GM12878 (cell line): ENCODE results near the gene FANCG. TPM values are rescaled to one million over a fixed set of nuclear protein-coding genes. Genes with fewer than 3 reads are reported as not detected.

Experiments used
- ATAC-seq: fragments of 200-7000 bp; cut with Tn5 transposase; 3 replicates; pipeline ENCODE4 v1.9.1; 2020; ENCODE audit warnings: mild to moderate bottlenecking, moderate library complexity
- BruUV-seq: library from RNA; stranded (reverse); fragments of 400-500 nt; replicated peaks from 2 replicates; lab custom pipeline; 2021; lab: Mats Ljungman, UMichigan
- CTCF ChIA-PET: fragments of 300-600 bp; sonication (Branson Sonifier 250); formaldehyde crosslinking; extraction: SDS; loops from one replicate; lab custom pipeline; 2021; ENCODE audit warnings: inconsistent platforms; lab: Yijun Ruan, JAX
- POLR2A ChIA-PET: fragments of 350-600 bp; formaldehyde crosslinking; extraction: SDS; loops from one replicate; lab custom pipeline; 2021; ENCODE audit warnings: inconsistent platforms; lab: Charles Lee
- RAD21 ChIA-PET: fragments of 300-600 bp; sonication (Branson Sonifier 250); formaldehyde crosslinking; loops from one replicate; lab custom pipeline; 2023; ENCODE audit warnings: antibody characterized with exemption; ENCODE audit not compliant: unreplicated experiment; lab: Charles Lee
- SMC1A ChIA-PET: fragments of 300-600 bp; sonication (Branson Sonifier 250); formaldehyde crosslinking; loops from one replicate; lab custom pipeline; 2023; ENCODE audit not compliant: unreplicated experiment, uncharacterized antibody; lab: Charles Lee
- DNase-seq: peaks from one replicate; pipeline ENCODE4 v3.0.0-alpha.2; 2011; ENCODE audit warnings: low read depth, low spot score
- FAIRE-seq: peaks from 3 replicates; lab custom pipeline; 2011; peaks lifted over from hg19 to GRCh38; lab: Jason Lieb, UNC
- H2AFZ ChIP-seq: 2 replicates; pipeline ENCODE4 v1.6.0; 2011; ENCODE audit warnings: low read depth, low read length, control low read depth; ENCODE audit not compliant: control insufficient read depth
- H3K27ac ChIP-seq: 2 replicates; pipeline ENCODE4 v1.5.1; 2011; ENCODE audit warnings: control low read depth; ENCODE audit not compliant: control insufficient read depth, insufficient read depth
- H3K27me3 ChIP-seq, 2 experiments: replicated peaks in 1 of 2; 2 replicates each; pipeline versions ENCODE4 v1.6.0 to v1.6.1; 2011; ENCODE audit warnings: low read length in 1 of 2; ENCODE audit not compliant: control insufficient read depth in 2 of 2, insufficient read depth in 2 of 2
- H3K36me3 ChIP-seq, 2 experiments: 2 replicates each; pipeline ENCODE4 v1.5.1; 2011; ENCODE audit warnings: low read length in 1 of 2; ENCODE audit not compliant: control insufficient read depth in 2 of 2, insufficient read depth in 2 of 2
- H3K4me1 ChIP-seq: 2 replicates; pipeline ENCODE4 v1.6.1; 2011; ENCODE audit warnings: mild to moderate bottlenecking, low read length, moderate library complexity, mixed read lengths; ENCODE audit not compliant: control insufficient read depth, insufficient read depth
- H3K4me2 ChIP-seq: 2 replicates; pipeline ENCODE4 v1.6.0; 2011; ENCODE audit warnings: control low read depth; ENCODE audit not compliant: control insufficient read depth, insufficient read depth
- H3K4me3 ChIP-seq: fragments of 200-600 bp; sonication (generic); 2 replicates; pipeline ENCODE4 v1.5.1; 2016
- H3K79me2 ChIP-seq: 2 replicates; pipeline ENCODE4 v1.6.0; 2011; ENCODE audit warnings: low read length; ENCODE audit not compliant: control insufficient read depth, insufficient read depth
- H3K9ac ChIP-seq: 2 replicates; pipeline ENCODE4 v1.8.0; 2011; ENCODE audit warnings: low read length, control low read depth, mixed read lengths; ENCODE audit not compliant: control insufficient read depth, insufficient read depth
- H3K9me3 ChIP-seq: replicated peaks from 3 replicates; pipeline ENCODE4 v1.5.1; 2011; ENCODE audit warnings: mild to moderate bottlenecking, low read length; ENCODE audit not compliant: control insufficient read depth, insufficient read depth
- H4K20me1 ChIP-seq: 2 replicates; pipeline ENCODE4 v1.6.0; 2011; ENCODE audit not compliant: control insufficient read depth, insufficient read depth
- HSF1 ChIP-seq: fragments of 150-350 bp; IDR thresholded peaks from 2 replicates; pipeline ENCODE4 v1.6.1; 2014; ENCODE audit warnings: mild to moderate bottlenecking, low read depth, low read length
- WGBS: methylation state at CpG from one replicate; pipeline ENCODE4 v1.1.6; 2016; ENCODE audit warnings: low lambda C conversion rate; ENCODE audit not compliant: insufficient replicate concordance, insufficient coverage; ENCODE audit errors: missing lambda C conversion rate; 5-methylcytosine and 5-hydroxymethylcytosine counted together
- in situ Hi-C: fragments of 300-500 bp; cut with MboI; formaldehyde crosslinking; loops from 9 replicates; pipeline ENCODE4 v1.14.3; 2018; ENCODE audit warnings: mixed read lengths
- intact Hi-C: fragments of 100-400 bp; cut with micrococcal nuclease; formaldehyde crosslinking; loops from one replicate; pipeline ENCODE4 v1.14.2; 2022; ENCODE audit not compliant: unreplicated experiment
- polyA plus RNA-seq, 11 experiments: library from polyadenylated mRNA; depleted of rRNA in 4 of 11; unstranded in 6 of 11; stranded (reverse) in 5 of 11; fragments of >200 nt; fragmentation: Nextera tagmentation in 4 of 11; fragmentation: Illumina TruSeq in 1 of 11; extraction: Ambion mirVana in 4 of 11; extraction: Trizol in 1 of 11; gene quantifications; 1 replicate in 1 of 11; 2 replicates in 10 of 11; pipeline versions ENCODE4 v1.2.1 to v1.2.3, GENCODE V29; 2011 to 2016; ENCODE audit warnings: inconsistent platforms in 2 of 11, missing spikeins in 2 of 11, low read depth in 1 of 11
- total RNA-seq, 4 experiments: library from RNA; depleted of rRNA in 3 of 4; stranded (reverse); fragments of >200 nt in 3 of 4; fragmentation: Illumina TruSeq in 1 of 4; extraction: Trizol in 1 of 4; gene quantifications; 2 replicates each; pipeline versions ENCODE4 v1.2.1 to v1.2.3, GENCODE V29; 2013 to 2021

Gene FANCG
- total and polyA plus RNA-seq, 10 of the 15 experiments (the other 5 are each of a cell fraction or from before 2014, with no cell fraction given): 16.4 to 78.7 (median 45.4) TPM

DNA sequence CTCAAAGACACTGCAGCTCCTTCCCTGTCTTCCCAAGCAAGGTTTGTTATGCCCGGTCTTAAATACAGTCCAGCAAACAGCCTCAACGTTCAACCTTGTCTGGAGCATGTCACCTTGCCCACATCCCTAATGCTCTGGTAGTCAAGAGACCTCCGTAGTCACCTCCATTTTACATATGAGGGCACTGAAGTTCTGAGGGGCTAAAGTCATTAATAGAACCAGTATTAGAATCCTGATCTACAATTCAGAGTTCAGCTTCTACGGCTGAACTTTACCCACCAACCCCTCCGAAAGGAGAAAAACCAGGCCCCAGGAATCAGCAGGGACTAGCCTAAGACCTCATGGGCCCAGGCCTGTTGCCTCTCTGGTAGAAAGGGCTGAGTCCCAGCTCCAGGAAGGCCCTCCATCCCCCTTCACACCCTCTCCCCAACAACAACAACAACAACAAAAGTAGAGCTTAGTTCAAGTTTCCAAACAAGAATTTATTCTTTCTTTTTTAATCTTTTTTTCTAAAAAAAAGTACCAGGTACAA, 24.0 kb upstream of the FANCG start:
- WGBS: 58% methylated on average over 5 of the region's 5 CpGs
- POLR2A ChIA-PET: interaction anchor here (0.6 to 3.5 kb wide), 7 partner anchors 8 to 455 kb away, joined by 3 to 27 read pairs (median 11); partner anchors contain the start of genes ATOSB, FANCG and VCP
- Histone ChIP-seq H3K79me2 (peaks cover 14% of the 10 kb centered on the region), H3K9ac (no peak overlapping the region; the same call in 1 of the 2 replicates), H2AFZ (peak overlapping the region; percentile 94; the same call in 1 of the 2 replicates), H3K36me3 (peaks cover 9 to 16% of the 10 kb centered on the region in 2 experiments), H3K4me1 (peaks cover 5% of the 10 kb centered on the region), H3K4me2 (peak overlapping the region; percentile 77), H3K27me3 (no peaks in the 10 kb centered on the region), H3K4me3 (peak overlapping the region; percentile 79), H4K20me1 (no peaks in the 10 kb centered on the region), H3K27ac (peak overlapping the region; percentile 35; the same call in 1 of the 2 replicates), H3K9me3 (no peaks in the 10 kb centered on the region)
- intact Hi-C loops (loop anchor here (1.0 to 2.0 kb wide), 2 partner anchors 8 to 25 kb away; partner anchors contain the start of gene FANCG), in situ Hi-C loops (loop anchor here (10.0 kb wide), 2 partner anchors 631 to 711 kb away; partner anchors contain the start of genes CREB3, HINT2, SPAG8 and TLN1)
- BruUV-seq: no TSS peak
- CTCF ChIA-PET: interaction anchor here (0.7 to 2.5 kb wide), 6 partner anchors 8 to 52 kb away, joined by 3 to 11 read pairs (median 4); partner anchors contain the start of gene VCP
- RAD21 ChIA-PET: interaction anchor here (0.7 to 1.4 kb wide), 9 partner anchors 8 to 450 kb away, joined by 3 to 7 read pairs (median 4); partner anchors contain the start of genes ATOSB and VCP
- ATAC-seq (no peak), DNase-seq (no peak), FAIRE-seq (no peak)
- SMC1A ChIA-PET: interaction anchor here (0.6 to 1.8 kb wide), 3 partner anchors 9 to 166 kb away, joined by 3 to 5 read pairs (median 4); no protein-coding TSS in a partner anchor
- TF ChIP-seq HSF1: no peak
